ENCODE data around the gene STK24.
A peak's percentile ranks its signal among the peaks of the same experiment; 100 is the strongest.
"Not testable (repeated sequence)": the region's sequence is repeated elsewhere in the genome, so short reads cannot be mapped to it uniquely, and the experiment has no call there.

Gene STK24

GRCh38 chr13:98581971-98582702 is 5.2 kb upstream of the STK24 start:
- DNase-seq: no peak

GRCh38 chr13:98581381-98581780 is 4.5 kb upstream of the STK24 start:
- no peak for DNase-seq

GRCh38 chr13:98580420-98580819 is 3.5 kb upstream of the STK24 start:
- no peak for DNase-seq

DNA sequence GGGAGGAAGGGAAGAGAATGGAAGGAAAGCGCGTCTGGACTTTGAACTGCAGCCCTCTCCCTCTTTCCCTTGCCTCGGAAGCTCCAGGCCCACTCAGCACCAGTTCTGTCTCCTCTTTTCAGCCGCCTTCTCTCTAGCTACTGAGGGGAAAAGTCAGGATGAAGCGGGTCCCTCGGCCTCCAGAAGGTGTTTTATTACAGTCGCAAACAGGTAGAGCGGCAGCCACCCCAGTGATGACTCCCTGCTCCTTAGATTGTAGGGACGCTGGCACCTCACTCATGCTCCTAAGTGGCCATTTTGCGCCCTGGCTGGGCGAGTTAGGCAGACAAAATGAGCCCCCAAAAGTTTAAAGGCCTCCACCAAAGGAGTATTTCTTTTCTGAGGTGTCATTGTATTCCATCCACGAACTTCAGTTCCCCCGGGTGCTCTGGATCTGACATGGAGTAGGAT is 954 bp upstream of the STK24 start:
- no peak for DNase-seq

- no peak for DNase-seq
Observed at GRCh38 chr13:98576200-98576945, 534 bp downstream of the STK24 start.

GRCh38 chr13:98575904-98576199 is 1.1 kb downstream of the STK24 start:
- no peak for DNase-seq

- no peak for DNase-seq
Observed at GRCh38 chr13:98575009-98575903, 1.7 kb downstream of the STK24 start.

DNA sequence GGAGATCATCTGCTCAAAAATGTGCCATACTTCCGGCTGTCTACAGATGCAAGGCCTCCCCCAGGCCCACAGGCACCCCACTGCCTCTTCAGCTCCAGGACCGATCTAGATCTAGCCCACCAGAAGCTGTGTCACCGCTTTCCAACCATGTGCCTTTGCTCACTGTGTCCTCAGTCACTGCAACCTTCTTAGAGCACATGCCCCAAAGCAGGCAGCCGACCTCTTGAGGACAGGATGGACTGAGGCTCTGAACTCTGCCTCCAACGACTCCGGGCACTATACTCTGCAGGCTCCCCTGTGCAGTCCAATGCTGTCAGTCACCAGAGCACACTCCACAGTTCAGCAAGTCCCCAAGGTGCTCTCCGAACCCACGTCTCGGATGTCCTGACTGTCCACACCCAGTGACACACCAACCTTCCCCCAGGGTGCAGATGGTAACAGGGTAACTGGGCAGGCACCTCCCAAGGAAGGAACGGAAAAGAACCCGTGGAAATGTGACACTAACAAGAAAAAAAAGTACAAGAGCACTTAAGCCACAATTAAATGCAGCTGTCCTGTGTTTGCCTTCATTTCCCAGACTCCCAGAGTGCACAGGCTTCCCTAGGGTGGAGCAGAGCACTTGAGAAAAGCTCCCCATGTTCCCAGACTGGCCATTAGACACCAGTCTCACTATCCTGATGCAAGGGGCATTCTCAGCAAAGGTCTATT is 4.8 kb downstream of the STK24 start:
- no peak for DNase-seq

GRCh38 chr13:98570929-98571372 is 6.0 kb downstream of the STK24 start:
- DNase-seq: peak in 1 of 2 experiments; percentile 23

GRCh38 chr13:98569494-98570367 is 7.2 kb downstream of the STK24 start:
- not testable (repeated sequence) for DNase-seq

DNA sequence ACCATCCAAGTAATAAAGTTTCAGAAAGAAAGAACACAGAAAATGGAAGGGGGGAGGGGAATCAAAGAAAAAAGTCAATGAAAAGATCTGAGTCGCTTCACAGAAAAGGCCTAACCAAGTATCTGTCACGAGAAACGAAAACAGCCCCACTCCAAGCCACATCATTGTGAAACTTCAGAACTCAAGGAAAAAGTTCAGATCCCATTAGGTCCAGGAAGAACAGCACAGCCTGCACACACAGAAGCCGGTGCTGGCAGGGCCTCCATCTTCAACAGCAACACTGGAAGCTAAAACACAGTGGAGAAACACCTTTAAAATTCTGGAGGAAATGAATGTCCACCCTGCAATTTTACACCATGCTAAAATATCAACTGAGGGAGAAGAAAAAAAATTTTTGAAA is 8.0 kb downstream of the STK24 start:
- no peak for DNase-seq

- DNase-seq: no peak
Observed at GRCh38 chr13:98567140-98567539, 9.8 kb downstream of the STK24 start.

DNA sequence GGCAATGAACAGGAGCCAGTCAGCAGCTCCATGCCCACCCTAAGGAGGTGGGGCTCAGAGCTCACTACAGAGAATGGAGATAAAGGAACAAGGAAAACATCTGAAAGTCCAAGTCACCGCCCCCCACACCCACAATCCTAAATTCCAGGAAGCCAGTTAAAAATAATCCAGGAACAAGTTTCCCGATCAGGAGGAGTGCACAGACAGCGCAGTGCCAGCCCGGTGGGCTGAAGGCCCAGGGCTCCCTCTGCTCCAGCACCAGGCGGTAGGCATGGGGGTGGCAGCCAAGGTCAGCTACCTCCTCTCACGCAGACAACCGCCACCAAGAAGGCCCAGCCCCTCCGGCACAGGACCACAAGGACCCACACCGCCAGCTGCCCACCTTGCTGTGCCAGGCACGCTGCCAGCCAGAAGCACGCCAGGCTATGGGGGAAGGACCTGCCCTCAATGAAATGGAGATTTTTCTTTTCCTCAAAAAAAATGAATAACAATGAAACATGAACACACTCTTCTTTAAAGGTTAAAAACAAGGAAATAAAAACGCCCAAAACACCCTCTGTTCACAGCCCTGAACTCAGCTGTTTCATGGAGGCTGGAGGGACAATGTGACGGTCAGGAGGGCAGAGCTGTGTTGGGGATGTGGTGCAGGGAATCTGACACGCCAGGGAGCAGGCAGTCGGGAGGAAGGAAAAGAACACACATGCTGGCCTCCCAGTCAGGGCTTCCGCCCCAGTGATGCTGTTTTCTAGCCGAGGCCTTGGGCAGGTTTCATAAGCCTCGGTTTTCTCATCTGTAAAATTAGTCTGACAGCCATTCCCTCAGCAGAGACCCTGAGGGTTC is 11.0 kb downstream of the STK24 start:
- DNase-seq: no peak

GRCh38 chr13:98564204-98564603 is 12.7 kb downstream of the STK24 start:
- DNase-seq: no peak

GRCh38 chr13:98563071-98563470 is 13.8 kb downstream of the STK24 start:
- peak in 1 of 2 experiments; percentile 20 for DNase-seq

- no peak for DNase-seq
Observed at GRCh38 chr13:98559169-98559568, 17.7 kb downstream of the STK24 start.

DNA sequence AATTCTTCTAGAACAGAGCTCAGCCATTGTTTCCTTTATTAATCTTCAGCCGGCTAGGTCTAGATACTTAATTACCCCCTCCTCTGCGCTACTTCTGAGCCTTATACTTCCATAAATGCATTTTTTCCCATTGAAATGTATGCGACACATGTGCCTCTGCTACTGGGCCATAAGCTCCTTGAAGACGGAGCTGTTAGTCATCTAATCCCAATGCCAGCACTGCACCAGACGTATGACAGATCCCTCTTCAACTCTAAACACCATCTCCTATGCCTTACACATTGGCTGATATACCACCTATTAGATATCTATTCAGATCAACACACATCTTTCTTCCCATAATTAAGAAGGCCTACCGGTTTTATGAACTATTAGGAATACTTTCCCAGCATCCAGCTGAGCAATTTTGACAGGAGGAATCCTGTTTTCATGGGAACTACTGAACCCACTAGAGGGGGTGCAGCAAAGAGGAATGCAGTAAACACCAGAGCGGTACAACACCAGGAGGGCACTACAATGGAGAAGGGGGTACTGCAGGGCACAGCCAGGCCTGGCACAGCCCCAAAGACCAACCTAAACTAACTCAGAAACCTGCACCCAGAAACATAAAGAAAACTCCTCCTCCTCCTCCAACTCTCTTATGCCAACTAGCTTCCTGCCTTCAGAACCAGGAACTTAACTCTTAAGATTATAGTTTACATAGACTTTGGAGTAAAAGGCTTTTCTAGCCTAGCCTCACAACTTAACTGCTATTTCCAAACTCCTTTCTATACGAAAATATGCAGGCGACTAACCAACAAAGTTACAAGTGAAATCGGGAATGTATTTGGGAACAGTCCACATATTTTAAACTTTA is 18.7 kb downstream of the STK24 start:
- no peak for DNase-seq

DNA sequence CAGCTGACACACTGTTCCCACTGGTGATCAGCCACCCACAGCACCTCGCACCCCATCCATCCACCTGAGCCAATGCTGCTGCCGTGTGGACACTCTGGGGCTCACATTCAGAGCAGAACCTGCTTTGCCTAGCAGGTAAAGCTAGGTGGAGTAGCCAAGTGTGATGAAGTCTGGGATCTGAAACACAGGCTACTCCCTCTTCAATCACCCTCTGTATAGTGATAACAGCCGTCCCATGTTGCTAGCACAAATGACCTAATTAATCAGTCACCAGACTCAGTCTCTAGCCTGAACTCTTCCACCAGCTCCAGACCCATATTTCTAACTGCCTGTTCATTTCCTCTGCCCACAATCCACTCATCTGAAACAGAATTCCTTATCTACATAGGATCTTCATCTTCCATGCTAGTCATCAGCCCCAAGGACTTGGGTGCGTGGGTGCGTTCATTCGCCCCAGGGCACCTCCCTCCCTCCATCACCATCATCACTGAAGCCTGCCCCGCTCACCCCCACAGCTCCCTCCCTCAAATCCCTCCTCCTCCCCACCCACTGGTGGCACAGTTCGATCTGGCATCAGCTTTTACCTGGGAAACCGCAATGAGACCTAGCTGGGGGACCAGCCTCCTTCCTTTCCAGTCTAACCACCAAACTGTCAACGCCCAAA is 19.8 kb downstream of the STK24 start:
- peak; percentile 57 to 63 for DNase-seq

DNA sequence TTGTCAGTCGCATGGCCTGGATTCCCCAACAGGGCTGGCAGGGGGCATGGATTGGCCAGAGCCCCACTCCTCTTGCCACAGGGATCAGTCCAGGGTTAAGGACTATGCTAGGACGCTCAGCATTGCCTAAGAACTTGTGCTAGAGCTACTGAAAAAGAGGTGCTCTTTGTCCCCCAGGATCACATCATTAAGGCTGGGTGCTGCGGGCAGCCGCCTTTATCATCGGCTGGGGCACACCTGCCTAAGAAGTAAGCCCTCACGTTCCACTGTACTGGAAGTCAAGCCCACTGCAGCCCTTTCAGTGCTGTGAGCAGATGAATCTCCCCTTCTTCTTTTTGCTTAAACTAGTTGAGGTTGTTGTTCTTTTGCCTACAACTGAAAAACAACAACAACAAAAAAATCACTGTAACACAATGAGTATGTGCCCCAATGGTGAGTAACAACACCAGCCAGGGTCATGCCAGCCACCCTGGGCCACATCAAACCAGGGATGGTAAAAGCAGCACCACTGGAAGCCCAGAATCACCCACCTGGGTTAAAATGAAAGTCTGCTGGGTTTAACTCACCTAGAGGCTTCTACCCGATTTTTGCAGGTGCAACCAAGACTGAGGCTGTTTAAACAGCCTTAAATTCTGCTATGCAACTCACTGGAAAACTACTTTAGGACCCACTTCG is 20.6 kb downstream of the STK24 start:
- no peak for DNase-seq
